HL-60 (cell line): ENCODE results near the gene HNRNPR.

ENCODE experiments used
- DNase-seq, 2 experiments: peaks; one replicate each; pipeline ENCODE4 v3.0.0-alpha.2; 2010 to 2020; ENCODE audit warnings: low read depth in 1 of 2, low spot score in 1 of 2
- H3K27ac ChIP-seq: fragments of 250-450 bp; sonication (Bioruptor Pico); replicated peaks from 2 replicates; pipeline ENCODE4 v1.5.1; 2020; ENCODE audit warnings: mild to moderate bottlenecking, moderate library complexity
- H3K27me3 ChIP-seq: fragments of 250-450 bp; sonication (Bioruptor Pico); 2 replicates; pipeline ENCODE4 v1.5.1; 2021; ENCODE audit warnings: mild to moderate bottlenecking, moderate library complexity; ENCODE audit not compliant: insufficient read depth, poor library complexity, severe bottlenecking
- H3K4me3 ChIP-seq: replicated peaks from 2 replicates; pipeline ENCODE4 v1.5.1; 2011; ENCODE audit warnings: mild to moderate bottlenecking, control low read depth, low read length; ENCODE audit not compliant: insufficient read depth
- CTCF ChIP-seq: IDR thresholded peaks from one replicate; pipeline ENCODE4 v1.5.1; 2011; ENCODE audit warnings: low read length, control low read depth, inconsistent platforms; ENCODE audit not compliant: insufficient read depth
- GABPA ChIP-seq: IDR thresholded peaks from 2 replicates; pipeline ENCODE4 v1.6.1; 2012; ENCODE audit warnings: low read depth
- POLR2AphosphoS5 ChIP-seq: IDR thresholded peaks from 2 replicates; pipeline ENCODE4 v1.6.1; 2012; ENCODE audit warnings: low read depth
- REST ChIP-seq: IDR thresholded peaks from 2 replicates; pipeline ENCODE4 v1.6.1; 2012; ENCODE audit warnings: low read depth; ENCODE audit not compliant: insufficient replicate concordance
- SPI1 ChIP-seq: IDR thresholded peaks from 2 replicates; pipeline ENCODE4 v1.6.1; 2012; ENCODE audit warnings: low read depth, mild to moderate bottlenecking, borderline replicate concordance

HNRNPR gene

GRCh38 chr1:23384312-23385058, 40.4 kb upstream of the HNRNPR start:
- TF ChIP-seq POLR2AphosphoS5 = no peak
- TF ChIP-seq REST = no peak
- peak; percentile 85 for TF ChIP-seq SPI1
- no peak for TF ChIP-seq CTCF
- TF ChIP-seq GABPA = no peak
- no peak for DNase-seq
- Histone ChIP-seq H3K27ac (no peak overlapping the region), H3K4me3 (no peak overlapping the region), H3K27me3 (no peaks in the 10 kb centered on the region)

DNA sequence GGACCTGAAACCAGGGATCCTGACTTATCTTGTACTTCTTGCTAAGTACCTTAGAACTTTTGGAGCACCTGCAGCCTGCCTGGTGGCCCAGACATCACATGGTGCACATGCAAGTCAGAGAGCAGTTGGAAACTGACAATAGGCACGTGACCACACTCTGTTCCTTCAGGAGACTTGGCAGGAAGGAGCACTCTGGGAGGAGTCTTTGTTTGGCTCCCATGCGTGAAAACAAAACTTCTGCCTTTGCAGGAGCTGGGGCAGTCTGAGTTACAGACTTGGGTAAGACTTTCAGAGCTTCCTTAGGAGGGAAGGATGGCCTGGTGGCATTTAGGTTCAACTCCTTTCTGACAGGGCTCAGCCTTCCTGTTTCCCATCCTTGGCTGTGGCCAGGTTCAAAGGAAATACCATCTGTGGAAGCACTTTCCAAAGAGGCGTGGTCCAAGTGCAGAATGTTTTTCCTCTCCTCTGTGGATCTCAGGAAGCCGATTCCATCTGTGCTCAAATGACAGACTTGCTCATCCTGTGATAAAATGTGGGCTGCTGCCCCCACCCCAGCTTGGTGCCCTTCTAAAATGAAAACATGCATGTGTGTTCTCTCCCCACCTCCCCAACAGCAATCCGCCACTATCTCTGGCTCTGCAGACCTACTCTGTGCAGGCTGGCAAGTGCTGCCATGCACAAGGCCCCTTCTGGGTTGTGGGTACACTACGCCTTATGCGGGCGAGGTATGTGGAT, 39.7 kb upstream of the HNRNPR start:
- H3K27me3 ChIP-seq = no peaks in the 10 kb centered on the region
- H3K4me3 ChIP-seq = no peak overlapping the region
- DNase-seq = no peak
- H3K27ac ChIP-seq = no peak overlapping the region
- no peak for TF ChIP-seq POLR2AphosphoS5
- no peak for TF ChIP-seq REST
- TF ChIP-seq GABPA = no peak
- no peak for TF ChIP-seq CTCF
- no peak for TF ChIP-seq SPI1

GRCh38 chr1:23381233-23381885, 37.3 kb upstream of the HNRNPR start:
- TF ChIP-seq SPI1 = peak; percentile 95
- no peak for TF ChIP-seq CTCF
- Histone ChIP-seq H3K4me3 (no peak overlapping the region), H3K27ac (no peak overlapping the region), H3K27me3 (no peaks in the 10 kb centered on the region)
- DNase-seq = no peak
